ENCODE results near the gene DHX16. TPM values are rescaled to one million over a fixed set of nuclear protein-coding genes. Genes with fewer than 3 reads are reported as not detected.

The DHX16 gene
- 29.4 and 32.2 TPM in 2 replicates for total RNA-seq

GRCh38 chr6:30672445-30673253 is at the start of gene DHX16:
Gene DHX16 (minus strand): TSS chr6:30673006. CDS start chr6:30672841, 165 bp downstream.

GRCh38 chr6:30719791-30720737 is 47.3 kb upstream of the DHX16 start, which contains the start of gene TUBB:
Gene TUBB (plus strand): TSS chr6:30720352. CDS start chr6:30720507, 155 bp downstream.

DNA sequence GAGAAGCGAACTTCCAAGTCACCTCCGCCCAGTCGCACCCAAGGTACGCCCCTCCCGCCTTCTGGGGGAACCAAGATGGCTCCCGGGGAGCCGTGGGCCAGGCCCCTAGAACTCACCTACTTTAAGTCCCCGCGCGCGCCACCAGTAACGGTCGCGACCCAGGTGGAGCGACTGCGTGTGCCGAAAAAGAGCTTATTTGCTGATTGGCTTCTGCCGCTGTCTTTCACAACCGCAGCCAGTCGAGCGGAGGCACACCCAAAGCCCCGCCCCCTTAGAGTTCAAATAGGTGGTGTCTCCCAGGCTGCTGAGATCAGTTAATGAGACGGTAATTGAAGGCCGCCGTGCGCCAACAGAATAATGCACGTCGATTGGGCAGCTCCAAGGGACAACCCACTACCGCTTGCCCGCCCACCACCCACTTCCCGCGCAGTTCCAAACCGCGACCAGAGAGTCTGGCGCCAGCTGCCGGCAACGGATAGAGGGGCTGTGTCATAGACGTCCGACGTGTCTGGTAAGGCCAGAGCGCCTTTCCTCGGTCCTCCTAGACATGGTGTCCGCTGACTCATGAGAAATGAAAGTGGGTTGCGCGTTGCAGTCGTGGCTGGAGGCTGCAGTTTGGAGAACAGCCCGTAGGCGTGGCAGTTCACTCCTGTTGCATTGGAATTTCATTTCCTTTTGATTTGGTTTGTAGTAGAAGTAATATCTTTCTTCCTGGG is 44.5 kb upstream of the DHX16 start, which contains the start of gene MDC1:
TSS of gene MDC1 (minus strand) at position 153 of the 716 bp plus-strand sequence. CDS start 2,106 bp downstream, outside the sequence.

GRCh38 chr6:30690403-30691207 is 17.8 kb upstream of the DHX16 start, which contains the start of gene NRM:
Gene NRM (minus strand): TSS chr6:30690984. CDS start chr6:30690974, 10 bp downstream.

GRCh38 chr6:30686009-30686907 is 13.5 kb upstream of the DHX16 start, which contains the start of gene PPP1R18:
Gene PPP1R18 (minus strand): TSS chr6:30686645. CDS start chr6:30686018, 627 bp downstream.

DNA sequence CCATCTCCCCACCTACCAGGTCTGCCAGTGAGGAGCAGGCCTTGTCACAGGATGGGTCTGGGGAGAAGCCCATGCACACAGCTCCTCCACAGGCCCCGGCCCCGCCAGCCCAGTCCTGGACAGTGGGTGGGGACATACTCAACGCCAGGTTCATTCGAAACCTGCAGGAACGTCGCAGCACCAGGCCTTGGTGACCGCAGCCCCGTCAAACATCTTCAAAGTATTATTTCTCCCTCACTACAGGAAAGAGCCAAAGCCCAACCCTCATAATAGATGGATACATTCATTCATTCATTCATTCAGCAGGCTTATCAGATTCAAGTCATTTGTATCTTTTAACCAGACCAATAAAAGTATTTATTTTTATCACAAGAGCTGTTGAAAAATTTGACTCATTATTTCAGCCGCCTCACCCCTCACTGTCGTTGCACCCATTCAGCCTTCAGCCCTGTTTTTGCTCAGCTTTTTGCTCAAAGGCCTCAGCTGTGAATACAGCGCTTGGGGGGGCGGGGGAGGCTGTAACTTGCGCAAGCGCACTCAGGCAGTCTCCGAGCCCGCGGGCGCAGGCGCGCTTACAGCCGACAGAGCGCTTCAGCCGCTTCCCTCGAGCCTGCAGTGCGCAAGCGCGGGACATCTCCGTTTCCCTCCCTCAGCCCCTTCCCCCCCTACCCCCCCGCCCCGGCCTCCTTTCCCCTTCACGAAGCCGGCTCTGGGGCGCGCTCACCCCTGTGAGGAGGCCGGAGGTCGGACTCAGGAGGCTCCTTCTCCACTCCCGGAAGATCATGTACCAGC is 26.2 kb downstream of the DHX16 start, which contains the start of gene C6orf136:
TSS of gene C6orf136 (plus strand) at position 684 of the 792 bp plus-strand sequence. CDS start at position 783, 99 bp downstream.

GRCh38 chr6:30626484-30627366 is 46.1 kb downstream of the DHX16 start, which contains the start of gene ATAT1:
Gene ATAT1 (plus strand): TSS chr6:30626874.

DNA sequence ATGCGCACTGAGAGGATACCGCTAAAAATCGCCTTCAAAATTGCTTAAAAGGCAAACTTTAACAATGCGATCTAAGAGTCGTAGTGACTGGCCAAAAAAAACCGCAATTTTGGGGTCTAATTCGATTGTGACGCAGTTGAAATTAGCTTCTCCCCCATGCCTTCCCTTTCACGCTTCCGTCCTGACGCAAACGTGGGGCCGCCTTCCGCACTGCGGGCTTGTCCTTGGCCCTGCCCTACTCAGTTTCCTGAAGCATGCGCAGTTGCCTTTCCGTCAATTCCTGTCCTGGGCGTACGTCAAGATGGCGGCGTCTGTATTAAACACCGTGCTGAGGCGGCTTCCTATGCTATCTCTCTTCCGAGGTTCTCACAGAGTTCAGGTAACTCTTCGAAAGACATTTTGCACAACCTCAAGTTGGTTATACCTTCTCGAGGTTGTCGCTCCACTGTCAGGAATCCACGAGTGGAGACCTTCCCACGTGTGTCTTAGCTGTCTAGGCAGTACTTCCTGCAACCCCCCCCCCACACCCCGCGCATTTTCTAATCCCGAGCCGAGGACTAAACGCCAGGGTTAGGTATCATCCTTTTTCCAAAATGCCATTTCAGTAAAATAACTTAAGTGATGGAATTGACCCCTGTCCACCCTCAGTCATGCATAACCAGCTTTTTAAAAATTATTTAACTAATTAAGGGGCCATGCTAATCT is 55.1 kb downstream of the DHX16 start, which contains the start of gene MRPS18B:
TSS of gene MRPS18B (plus strand) at position 276 of the 705 bp plus-strand sequence. CDS start at position 302, 26 bp downstream.

GRCh38 chr6:30616811-30617564 is 55.8 kb downstream of the DHX16 start, which contains the start of gene PPP1R10:
Gene PPP1R10 (minus strand): TSS chr6:30617243. CDS start chr6:30609944, 7,299 bp downstream.

Other genes with a start within 250 kb of the DHX16 start
- 1,133 and 1,489 TPM in 2 replicates for gene HLA-E, start 183.5 kb downstream of the DHX16 start, total RNA-seq
- 54.1 and 72.4 TPM in 2 replicates for gene GNL1, start 116.5 kb downstream of the DHX16 start, total RNA-seq
- gene PRR3, start 115.7 kb downstream of the DHX16 start, total RNA-seq: 2.6 and 3.4 TPM in 2 replicates
- 34.6 and 40.5 TPM in 2 replicates for gene ABCF1, start 101.6 kb downstream of the DHX16 start, total RNA-seq
- 12.8 and 13.3 TPM in 2 replicates for gene PPP1R10, start 55.8 kb downstream of the DHX16 start, total RNA-seq
- 50.3 and 70.6 TPM in 2 replicates for gene MRPS18B, start 55.2 kb downstream of the DHX16 start, total RNA-seq
- gene ATAT1, start 46.1 kb downstream of the DHX16 start, total RNA-seq: 4.0 and 4.6 TPM in 2 replicates
- 2.2 and 3.6 TPM in 2 replicates for gene C6orf136, start 25.9 kb downstream of the DHX16 start, total RNA-seq
- gene PPP1R18, start 13.6 kb upstream of the DHX16 start, total RNA-seq: 21.8 and 34.0 TPM in 2 replicates
- 0.86 and 0.98 TPM in 2 replicates for gene NRM, start 18.0 kb upstream of the DHX16 start, total RNA-seq
- 4.8 and 5.3 TPM in 2 replicates for gene MDC1, start 44.3 kb upstream of the DHX16 start, total RNA-seq
- 208 and 236 TPM in 2 replicates for gene TUBB, start 47.3 kb upstream of the DHX16 start, total RNA-seq
- gene FLOT1, start 69.7 kb upstream of the DHX16 start, total RNA-seq: 71.3 and 91.2 TPM in 2 replicates
- gene IER3, start 71.5 kb upstream of the DHX16 start, total RNA-seq: 39.7 and 82.2 TPM in 2 replicates
- gene DDR1, start 211.5 kb upstream of the DHX16 start, total RNA-seq: 4.8 and 5.7 TPM in 2 replicates
- 10.4 and 12.7 TPM in 2 replicates for gene GTF2H4, start 235.2 kb upstream of the DHX16 start, total RNA-seq
- 9.6 and 11.0 TPM in 2 replicates for gene VARS2, start 241.2 kb upstream of the DHX16 start, total RNA-seq